Midbrain (tissue), 1 donor: ENCODE measurements around the gene AARS1.
"Not testable (repeated sequence)": the region's sequence is repeated elsewhere in the genome, so short reads cannot be mapped to it uniquely, and the experiment has no call there.

Source experiments
- DNase-seq: peaks from one replicate; lab custom pipeline; 2025; lab: John Stamatoyannopoulos, UW

The AARS1 gene

GRCh38 chr16:70271696-70272095, 17.6 kb downstream of the AARS1 start:
- no peak for DNase-seq

GRCh38 chr16:70270176-70270575, 19.1 kb downstream of the AARS1 start:
- no peak for DNase-seq

- no peak for DNase-seq
These were observed 19.8 kb downstream of the AARS1 start for GRCh38 chr16:70269471-70269870.

- not testable (repeated sequence) for DNase-seq
These were observed 21.4 kb downstream of the AARS1 start for GRCh38 chr16:70267922-70268321.

DNA sequence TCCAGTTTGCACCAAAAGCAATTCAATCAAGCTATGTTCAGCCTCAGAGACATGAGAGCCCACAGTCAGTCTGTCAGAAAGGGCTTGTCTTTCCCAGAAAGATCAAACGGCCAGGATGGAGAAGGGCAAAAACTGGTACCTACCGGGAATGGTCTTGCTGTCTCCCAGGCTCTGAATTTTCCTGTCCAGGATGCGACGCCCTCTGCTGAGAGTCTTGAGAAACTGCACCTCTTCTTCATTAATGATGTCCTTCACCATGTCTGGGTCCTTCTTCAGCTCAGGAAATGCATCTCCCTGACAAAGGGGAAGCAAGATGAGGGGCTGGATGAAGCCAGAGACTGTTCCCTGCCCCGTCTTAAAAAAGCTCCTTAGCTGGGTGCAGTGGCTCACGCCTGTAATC, 21.8 kb downstream of the AARS1 start:
- no peak for DNase-seq

DNA sequence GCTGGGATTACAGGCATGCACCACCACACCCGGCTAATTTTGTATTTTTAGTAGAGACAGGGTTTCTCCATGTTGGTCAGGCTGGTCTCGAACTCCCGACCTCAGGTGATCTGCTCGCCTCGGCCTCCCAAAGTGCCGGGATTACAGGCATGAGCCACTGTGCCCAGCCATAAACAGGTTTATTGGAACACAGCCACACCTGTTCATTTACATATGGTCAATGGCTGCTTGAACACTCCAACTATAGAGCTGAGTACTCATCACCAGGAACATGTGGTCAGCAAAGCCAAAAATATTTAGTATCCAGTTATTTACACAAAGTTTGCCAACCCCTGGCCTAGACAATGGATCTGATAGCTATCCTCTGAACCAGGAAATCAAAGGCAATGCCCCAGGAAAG, 29.4 kb downstream of the AARS1 start:
- DNase-seq = not testable (repeated sequence)

DNA sequence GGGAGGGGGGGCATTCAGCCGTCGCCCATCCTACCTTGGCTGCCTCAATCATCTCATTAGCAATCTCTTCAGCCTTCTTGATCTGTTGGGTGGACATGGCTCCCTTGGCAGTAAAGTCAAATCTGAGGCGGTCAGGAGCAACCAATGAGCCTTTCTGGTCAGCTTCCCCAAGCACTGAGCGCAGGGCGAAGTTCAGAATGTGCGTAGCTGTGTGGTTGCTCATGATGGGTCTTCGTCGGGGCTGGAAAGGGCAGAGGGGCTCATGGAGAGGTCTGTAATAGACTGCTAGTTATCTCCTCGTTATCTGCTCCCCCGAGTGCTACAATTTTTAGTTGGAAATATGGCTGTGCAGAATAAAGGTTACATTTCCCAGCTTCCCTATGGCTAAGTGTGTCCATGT, 30.4 kb downstream of the AARS1 start:
- no peak for DNase-seq

DNA sequence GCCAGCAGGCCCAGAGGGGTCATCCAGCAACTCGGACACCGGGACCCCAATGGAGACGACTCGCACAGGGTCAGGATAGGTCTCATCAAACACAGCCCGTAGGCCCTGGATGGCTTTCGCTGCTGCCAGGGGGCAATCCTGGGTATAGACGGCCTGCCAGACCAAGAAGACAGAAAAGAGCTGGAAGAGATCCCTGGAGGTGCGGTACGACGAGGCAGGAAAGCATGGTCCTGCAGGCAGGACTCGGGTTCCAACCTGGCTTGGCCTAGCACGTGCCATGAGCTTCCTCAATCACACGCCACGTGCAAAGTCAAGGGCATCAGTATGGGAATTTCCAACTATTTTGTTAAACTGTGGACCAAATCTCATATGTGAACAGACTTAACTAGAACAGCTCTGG, 31.2 kb downstream of the AARS1 start:
- no peak for DNase-seq

DNA sequence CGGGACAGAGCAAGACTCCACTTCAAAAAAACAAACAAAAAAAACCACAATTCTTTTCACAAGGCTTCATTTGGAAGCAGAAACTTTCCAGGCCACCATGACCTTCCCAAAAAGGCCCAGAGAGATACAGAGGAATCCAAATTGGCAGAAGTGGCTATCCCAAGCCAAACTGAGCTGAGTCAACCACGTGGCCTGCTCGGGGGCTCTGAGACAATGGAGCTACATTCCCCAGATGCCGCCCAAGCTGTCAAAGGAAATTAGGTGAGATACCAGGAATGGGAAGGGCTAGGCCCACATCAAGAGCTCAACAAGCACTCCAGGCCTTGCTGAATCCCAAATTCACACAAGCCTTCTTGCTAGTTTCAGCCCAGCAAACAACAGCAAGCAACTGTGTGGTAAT, 31.9 kb downstream of the AARS1 start:
- no peak for DNase-seq

DNA sequence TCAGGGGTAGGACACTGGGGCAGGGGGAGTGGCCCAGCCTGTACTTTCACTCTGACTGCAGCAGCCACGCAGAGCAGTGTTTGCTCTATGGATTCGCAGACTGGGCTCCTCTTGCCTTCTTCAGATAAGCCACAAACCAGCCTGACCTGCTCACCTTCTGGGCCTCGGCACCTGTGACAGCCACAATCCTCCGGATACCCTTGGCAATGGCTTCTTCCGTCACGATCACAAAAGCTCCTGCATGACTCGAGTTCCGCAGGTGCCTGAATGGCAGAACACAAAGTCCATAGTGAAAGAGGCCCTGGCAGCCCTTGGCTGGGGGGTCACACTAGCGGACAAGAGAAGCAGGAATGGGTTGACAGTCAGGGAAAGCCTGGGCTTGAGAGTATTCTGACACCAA, 33.7 kb downstream of the AARS1 start:
- DNase-seq = no peak

- DNase-seq = no peak
These were observed 34.4 kb downstream of the AARS1 start for GRCh38 chr16:70254965-70255286.

- DNase-seq = no peak
These were observed 34.9 kb downstream of the AARS1 start for GRCh38 chr16:70254180-70254964.

DNA sequence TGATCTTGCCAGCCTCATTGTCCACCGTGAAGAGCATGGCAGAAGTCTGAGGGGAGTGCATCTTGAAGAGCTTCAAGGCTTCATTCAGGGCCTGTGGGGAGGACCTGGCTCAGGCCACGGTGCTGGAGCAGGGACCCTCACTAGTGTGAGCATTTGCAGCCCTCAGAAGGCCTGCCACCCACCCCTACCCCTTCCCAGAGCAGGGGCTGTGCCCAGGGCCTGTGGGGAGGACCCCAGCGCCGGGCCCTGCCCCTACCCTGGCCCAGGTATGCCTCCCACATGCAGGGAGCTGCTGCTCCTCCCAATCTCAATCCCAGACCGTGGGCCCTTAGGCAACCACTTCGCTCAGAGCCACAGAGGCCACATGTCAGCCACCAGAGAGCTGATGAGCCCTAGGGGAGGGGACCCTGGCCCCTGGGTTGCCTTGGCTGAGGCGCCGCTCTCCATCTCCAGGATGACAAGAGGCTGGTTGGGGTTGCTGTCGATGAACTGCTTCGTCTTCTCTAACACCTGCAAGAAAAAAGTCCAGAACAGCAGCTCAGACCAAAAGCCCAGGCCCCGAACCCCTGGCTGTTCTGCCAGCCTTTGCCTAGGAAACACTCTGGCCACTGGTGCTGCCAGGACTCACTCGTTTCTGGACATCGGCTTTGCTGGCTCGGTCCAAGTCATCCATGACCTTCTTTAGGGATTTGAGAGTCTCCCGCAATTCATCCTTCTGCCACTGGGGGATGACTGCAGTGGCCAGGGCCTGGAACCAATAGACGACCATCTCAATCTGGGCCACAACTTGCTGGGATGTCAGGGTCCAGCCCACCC, 35.8 kb downstream of the AARS1 start:
- no peak for DNase-seq

DNA sequence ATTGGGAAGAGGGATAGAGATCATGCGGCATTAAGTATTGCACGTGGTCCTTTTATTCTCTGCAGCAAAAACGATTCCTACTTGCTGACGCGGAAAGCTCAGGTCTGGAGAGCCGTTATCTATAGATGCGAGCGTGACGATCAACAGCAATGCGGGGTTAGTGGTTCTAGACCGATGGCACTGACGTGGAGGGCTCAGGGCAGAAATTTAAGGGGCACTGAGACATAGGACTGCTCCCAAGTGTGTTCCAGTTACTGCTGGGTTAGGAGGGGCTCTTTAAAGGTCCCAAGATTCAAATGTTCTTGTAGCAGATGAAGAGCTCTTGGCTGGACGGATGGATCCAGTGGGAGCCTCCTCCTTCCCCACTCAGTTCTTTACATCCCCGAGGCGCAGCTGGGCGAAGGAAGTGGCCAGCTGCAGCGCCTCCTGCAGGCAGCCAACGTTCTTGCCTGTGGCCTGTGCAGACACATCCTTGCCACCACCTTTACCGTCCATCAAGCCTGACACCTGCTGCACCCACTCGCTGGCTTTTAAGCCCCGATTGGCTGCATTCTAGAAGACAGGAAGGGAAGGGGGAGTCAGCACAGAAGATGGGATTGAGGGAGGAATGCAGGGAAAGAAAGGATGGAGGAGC, 36.8 kb downstream of the AARS1 start:
- no peak for DNase-seq

GRCh38 chr16:70251629-70252354, 37.5 kb downstream of the AARS1 start, which contains the start of gene EXOSC6:
TSS of gene EXOSC6 (minus strand) at chr16:70251940. CDS start at chr16:70251900, 40 bp downstream.
- DNase-seq = peak; percentile 91

DNA sequence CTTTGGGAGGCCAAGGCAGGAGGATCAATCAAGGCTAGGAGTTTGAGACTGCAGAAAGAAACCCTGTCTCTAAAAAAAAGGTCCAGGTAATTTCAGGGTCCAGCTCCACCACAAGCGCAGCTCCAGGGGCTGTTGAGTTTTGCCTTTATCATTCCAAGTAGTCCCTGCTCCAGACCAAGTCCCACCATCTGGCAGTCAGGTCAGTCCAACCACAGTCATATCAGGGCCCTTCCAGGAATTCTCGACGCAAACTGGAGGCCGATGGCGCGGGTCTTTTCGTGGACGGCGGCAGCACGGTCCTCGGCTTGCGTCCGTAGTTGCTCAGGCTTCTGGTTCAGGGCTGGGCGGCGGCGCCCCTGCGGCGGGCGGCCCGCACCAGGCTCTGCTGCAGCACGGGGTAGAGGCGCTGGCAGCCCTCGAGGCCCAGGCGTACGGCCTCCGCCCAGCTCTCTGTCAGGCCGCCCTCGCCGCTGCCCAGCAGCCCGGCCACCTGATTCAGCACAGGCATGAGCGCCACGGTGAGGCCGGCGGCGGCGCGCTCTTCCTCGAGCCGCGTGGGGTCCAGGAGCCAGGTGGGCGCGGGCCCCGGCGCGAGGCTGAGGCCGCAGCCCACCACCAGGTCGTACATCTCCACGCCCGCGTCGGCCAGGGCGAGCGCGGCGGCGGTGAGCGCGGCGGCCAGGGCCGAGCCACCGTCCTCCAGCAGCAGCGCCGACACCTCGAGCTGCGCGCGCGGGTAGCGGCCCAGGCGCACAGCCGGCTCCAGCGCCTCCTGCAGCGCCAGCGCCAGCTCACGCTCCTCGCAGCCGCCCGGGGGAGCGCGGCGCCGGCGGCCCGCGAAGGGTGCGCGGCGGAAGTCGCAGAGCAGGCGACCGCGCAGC, 38.3 kb downstream of the AARS1 start:
- peak; percentile 5 for DNase-seq

DNA sequence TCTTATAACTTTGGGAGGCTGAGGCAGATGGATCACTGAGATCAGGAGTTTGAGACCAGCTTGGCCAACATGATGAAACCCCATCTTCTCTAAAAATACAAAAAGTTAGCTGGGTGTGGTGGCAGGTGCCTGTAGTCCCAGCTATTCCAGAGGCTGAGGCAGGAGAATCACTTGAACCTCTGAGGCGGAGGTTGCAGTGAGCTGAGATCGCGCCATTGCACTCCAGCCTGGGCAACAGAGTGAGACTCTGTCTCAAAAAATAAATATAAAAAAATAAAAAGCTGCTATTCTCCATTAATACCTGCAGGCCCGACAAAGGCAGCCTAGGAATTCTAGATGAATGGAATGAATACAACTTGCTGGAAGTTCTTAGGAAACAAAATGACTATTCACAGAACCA, 39.6 kb downstream of the AARS1 start:
- not testable (repeated sequence) for DNase-seq

- DNase-seq = not testable (repeated sequence)
These were observed 50.5 kb downstream of the AARS1 start for GRCh38 chr16:70238773-70239172.

- DNase-seq = not testable (repeated sequence)
These were observed 57.5 kb downstream of the AARS1 start for GRCh38 chr16:70231831-70232230.

DNA sequence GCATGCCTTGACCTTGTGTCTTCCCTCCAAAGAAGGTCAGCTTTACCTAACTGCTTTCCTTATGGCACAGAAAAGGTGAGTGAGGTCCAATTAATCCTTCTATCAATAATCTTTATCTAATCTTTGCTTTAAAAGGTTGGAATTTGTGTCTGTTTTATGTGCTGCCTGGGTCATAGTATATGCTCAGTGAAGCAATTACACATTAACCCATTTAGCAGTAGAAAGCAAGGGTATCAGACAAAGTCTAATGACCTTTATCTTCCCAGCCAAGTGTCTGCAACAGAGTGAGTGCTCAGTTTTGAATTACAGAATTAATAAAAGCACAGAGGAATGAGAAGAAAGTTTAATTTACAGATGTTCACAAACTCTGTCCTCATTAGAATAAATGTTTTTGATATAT, 63.3 kb downstream of the AARS1 start:
- not testable (repeated sequence) for DNase-seq

GRCh38 chr16:70225430-70225829, 63.9 kb downstream of the AARS1 start:
- not testable (repeated sequence) for DNase-seq
